GM10847 (cell line): ENCODE results near the gene CASP10.

Experiments used
- POLR2A ChIP-seq: IDR thresholded peaks from 2 replicates; pipeline ENCODE4 v1.6.1; 2011; ENCODE audit not compliant: insufficient read length; ENCODE audit errors: extremely low read depth

Gene CASP10

GRCh38 chr2:201152999-201153815 is 29.7 kb upstream of the CASP10 start:
- TF ChIP-seq POLR2A = no peak

GRCh38 chr2:201154615-201155399 is 28.1 kb upstream of the CASP10 start:
- no peak for TF ChIP-seq POLR2A

GRCh38 chr2:201156036-201156435 is 26.9 kb upstream of the CASP10 start:
- TF ChIP-seq POLR2A = no peak

- TF ChIP-seq POLR2A = no peak
Measured at GRCh38 chr2:201156640-201157039, 26.3 kb upstream of the CASP10 start.

- TF ChIP-seq POLR2A = no peak
Measured at GRCh38 chr2:201157694-201158093, 25.2 kb upstream of the CASP10 start.

GRCh38 chr2:201158111-201158929 is 24.6 kb upstream of the CASP10 start:
- TF ChIP-seq POLR2A = no peak

GRCh38 chr2:201164166-201164565 is 18.8 kb upstream of the CASP10 start:
- no peak for TF ChIP-seq POLR2A

GRCh38 chr2:201167546-201167945 is 15.4 kb upstream of the CASP10 start:
- no peak for TF ChIP-seq POLR2A

GRCh38 chr2:201171259-201171814 is 11.6 kb upstream of the CASP10 start:
- TF ChIP-seq POLR2A = no peak

GRCh38 chr2:201172279-201172678 is 10.7 kb upstream of the CASP10 start:
- TF ChIP-seq POLR2A = no peak

GRCh38 chr2:201174687-201175086 is 8.3 kb upstream of the CASP10 start:
- TF ChIP-seq POLR2A = no peak

- no peak for TF ChIP-seq POLR2A
Measured at GRCh38 chr2:201176081-201176481, 6.9 kb upstream of the CASP10 start.

GRCh38 chr2:201180010-201180409 is 2.9 kb upstream of the CASP10 start:
- TF ChIP-seq POLR2A = no peak

- TF ChIP-seq POLR2A = no peak
Measured at GRCh38 chr2:201183365-201183727, 405 bp downstream of the CASP10 start.

- TF ChIP-seq POLR2A = no peak
Measured at GRCh38 chr2:201185863-201186262, 2.9 kb downstream of the CASP10 start.

GRCh38 chr2:201186982-201187381 is 4.0 kb downstream of the CASP10 start:
- no peak for TF ChIP-seq POLR2A

- TF ChIP-seq POLR2A = no peak
Measured at GRCh38 chr2:201188449-201188848, 5.5 kb downstream of the CASP10 start.
